GM19324 (cell line): ENCODE data around the gene CD52.
"Not testable (repeated sequence)": the region's sequence is repeated elsewhere in the genome, so short reads cannot be mapped to it uniquely, and the experiment has no call there.

Experiments used
- ATAC-seq: cut with Tn5 transposase; IDR thresholded peaks from one replicate; pipeline ENCODE4 v1.9.1; 2021; ENCODE audit warnings: mild to moderate bottlenecking, moderate library complexity; ENCODE audit not compliant: unreplicated experiment, low FRiP score

Gene CD52

DNA sequence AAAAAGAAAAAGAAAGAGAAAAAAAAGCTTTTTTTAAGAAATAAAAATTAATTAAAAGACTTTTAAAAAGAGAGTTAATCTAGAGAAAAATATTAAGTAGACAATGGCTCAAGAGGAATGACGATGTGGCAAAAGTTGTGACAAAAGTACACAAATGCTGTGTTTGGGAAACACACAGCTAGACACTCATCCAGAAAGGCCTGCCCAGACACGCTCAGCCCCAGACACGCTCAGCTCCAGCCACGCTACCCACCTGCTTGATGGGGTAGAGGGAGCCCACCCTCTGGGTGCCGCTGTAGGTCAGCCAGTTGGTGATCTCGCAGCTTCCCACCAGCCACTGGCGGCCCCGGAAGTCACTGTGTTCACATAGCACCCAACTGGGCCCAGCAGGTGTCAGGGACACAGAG, 10.2 kb downstream of the CD52 start:
- no peak for ATAC-seq

DNA sequence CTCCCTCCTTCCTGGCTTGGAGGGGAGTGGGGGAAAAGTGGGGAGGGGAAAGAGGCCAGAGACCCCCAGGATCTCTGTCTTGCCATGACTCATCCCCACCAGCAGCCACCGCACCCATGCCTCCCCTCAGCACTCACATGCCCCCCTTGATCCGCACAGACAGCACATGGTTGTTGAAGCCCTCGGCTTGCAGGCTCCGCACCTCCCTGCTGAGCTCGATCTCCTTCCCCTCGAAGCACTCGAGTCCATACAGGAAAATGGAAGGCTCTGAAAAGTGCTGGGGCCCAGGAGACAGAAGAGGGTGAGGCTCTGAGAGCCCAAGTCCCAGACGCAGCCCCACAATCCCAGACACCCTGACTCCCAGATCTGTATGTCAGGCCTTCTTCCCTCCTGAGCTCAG, 10.8 kb downstream of the CD52 start:
- no peak for ATAC-seq

DNA sequence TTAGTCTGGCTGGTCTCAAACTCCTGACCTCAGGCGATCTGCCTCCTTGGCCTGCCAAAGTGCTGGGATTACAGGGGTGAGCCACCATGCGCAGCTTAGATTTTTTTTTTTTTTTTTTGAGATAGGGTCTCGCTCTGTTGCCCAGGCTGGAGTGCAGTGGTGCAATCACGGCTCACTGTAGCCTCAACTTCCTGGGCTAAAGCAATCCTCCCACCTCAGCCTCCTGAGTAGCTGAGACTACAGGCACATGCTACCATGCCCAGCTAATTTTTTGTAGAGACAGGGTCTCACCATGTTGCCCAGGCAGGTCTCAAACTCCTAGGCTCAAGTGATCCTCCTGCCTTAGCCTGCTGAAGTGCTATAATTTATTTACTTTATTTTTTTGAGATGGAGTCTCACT, 11.6 kb downstream of the CD52 start:
- not testable (repeated sequence) for ATAC-seq

DNA sequence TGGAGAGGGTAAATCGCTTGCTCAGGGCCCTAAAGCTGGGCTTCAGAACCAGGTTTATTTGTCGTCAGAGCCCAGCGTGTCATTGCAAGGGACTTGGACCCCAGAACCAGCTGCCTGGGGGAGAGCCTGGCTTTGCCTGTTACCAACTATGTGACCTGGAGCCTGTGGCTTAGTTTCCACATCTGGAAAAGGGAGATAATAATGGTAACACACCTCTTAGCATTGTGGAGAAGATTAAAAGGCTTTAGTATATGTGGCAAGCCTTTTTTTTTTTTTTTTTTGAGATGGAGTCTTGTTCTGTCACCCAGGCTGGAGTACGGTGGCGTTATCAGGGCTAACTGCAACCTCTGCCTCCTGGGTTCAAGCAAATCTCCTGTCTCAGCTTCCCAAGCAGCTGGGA, 12.5 kb downstream of the CD52 start:
- ATAC-seq: no peak

DNA sequence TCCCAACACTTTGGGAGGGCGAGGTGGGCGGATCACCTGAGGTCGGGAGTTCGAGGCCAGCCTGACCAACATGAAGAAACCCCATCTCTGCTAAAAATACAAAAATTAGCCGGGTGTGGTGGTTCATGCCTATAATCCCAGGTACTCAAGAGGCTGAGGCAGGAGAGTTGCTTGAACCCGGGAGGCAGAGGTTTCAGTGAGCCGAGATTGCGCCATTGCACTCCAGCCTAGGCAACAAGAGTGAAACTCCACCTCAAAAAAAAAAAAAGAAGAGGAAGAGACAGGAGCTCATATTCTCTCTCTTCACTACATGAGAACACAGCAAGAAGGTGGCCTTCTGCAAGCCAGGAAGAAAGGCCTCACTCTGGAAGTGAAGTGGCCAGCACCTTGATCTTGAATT, 15.6 kb downstream of the CD52 start:
- ATAC-seq: not testable (repeated sequence)

DNA sequence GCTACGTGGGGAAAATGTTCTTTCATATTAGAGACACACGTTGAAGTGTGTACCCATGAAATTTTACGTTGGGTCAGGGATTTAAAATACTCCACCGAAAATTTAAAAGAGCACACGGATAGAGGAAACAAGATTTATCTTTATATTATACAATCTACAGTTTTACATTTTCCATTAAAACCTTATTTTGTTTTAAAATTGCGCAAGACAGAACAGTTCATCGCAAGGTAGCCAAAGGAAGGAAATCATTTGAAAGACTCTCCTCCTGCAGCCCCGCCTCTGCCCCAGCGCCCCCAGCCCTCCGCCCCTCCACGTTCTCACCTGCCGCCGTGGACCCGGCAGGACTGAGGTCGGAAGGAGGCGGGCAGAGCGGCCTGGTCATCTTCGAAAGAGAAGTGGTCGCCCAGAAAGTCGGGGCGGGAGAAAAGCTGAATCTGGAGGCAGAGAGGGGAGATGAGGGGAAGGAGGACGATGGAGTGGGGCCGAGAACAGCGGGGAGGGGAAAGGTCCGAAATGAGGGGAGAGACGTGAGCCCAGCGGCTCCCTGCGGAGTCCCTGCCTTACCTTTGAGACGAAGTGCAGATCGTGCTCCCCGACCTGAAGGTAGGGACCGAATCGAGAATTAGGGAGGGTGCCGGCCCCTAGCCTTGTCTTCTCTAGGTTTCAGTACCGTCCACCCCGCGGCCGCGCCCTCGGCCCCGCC, 18.2 kb downstream of the CD52 start:
- no peak for ATAC-seq

DNA sequence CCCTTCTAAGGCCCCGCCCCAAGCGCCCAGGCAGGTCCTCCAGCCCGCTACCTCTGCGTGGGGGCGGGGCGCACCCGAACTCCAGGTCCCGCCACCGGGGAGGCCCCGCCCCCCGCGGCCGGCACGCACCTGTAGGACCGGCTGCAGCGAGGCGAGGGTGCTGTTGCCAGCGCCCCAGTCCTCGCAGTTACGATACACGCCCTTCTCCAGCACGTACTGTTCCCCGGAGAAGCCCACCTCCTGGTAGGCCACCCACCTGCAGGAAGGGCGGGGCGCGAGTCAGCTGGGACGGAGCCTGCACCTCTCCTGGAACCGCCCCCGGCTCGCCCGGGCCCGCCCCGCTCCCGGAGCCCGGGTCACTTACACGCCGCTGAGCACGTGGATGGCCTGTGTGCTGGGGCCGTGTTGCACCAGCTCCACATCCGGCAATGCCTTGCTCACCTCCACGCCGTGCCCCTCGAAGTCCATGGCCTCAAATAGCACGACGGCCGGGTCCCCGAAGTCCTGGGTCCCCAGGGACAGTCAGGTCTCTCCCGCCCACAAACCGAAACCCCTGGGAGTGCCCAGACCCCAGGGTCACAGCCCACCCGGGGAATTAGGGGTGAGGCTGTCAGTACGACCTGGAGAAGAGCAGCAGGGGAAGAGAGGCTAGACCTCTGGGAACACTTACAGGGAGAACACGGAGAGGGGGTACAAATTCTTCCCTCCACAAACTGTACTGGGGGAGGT, 18.9 kb downstream of the CD52 start:
- peak; percentile 61 for ATAC-seq

DNA sequence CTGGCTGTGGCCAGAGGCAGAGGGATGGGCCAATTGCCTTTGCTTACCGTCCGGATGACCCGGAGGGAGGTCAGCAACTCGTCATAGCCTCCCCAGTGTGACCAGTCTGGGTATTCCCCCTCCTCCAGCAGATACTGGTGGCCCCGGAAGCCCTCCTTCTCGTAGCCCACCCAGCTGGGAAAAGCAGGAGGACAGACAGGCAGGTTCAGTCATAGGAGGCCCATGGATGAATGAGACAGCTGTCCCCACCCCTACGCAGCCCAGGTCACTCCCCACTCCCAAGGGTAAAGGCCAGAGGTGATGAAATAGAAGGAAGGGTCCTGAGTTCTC, 19.4 kb downstream of the CD52 start:
- no peak for ATAC-seq

DNA sequence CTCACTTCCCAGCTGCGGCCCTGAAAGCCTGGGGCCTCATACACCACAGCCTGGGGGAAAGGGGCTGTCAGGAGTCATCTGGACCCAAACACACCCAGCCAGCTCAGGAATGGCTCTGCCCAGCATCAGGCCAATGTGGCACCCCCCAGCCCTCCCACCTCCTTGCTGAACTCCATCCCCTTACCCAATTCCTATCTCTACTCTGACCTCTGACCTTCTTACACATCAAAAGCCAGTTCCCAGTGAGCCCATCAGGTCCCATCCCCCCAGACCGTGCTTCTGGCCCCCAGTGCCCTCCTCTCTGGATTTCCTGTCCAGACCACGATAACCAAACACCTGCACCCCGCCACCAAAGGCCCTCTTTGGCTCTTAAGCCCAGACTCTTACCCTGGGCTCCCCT, 19.9 kb downstream of the CD52 start:
- no peak for ATAC-seq

DNA sequence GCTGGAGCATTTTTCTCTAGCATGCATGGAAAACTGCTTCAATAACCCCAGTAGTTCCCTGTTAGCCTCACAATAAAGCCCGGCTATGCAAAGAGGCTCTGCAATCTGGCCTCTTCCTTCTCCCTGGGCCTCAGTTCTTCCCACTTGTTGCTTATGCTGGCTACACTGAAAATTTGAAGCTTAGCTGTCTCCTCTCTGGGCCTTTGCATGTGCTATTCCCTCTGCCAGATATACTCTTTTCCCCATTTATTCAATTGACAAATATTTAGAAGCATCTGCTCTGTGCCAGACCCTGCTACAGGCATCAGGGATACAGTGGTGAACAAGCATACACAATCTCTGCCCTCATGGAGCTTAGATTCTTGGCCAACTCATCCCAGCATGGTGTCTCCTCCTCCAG, 20.9 kb downstream of the CD52 start:
- no peak for ATAC-seq

DNA sequence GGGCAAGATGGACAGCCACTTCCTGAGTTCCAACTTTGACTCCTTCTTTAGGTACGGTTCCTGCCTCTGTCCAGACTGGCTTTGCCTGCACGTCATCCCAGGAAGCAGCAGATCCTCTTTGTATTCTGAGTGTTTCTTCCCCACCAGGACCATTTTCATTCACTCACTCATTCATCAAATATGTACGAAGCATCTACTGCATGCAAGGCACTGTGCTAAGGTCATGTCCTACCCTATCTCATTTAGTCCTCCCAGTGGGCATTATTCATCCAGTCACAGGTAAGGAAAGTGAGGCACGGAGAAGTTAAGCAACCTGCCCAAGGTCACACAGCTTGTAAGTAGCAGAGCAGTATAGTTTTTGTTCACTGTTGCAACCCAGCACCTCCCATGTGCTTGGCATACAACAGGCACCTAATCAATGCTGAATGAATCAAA, 22.3 kb downstream of the CD52 start:
- no peak for ATAC-seq

DNA sequence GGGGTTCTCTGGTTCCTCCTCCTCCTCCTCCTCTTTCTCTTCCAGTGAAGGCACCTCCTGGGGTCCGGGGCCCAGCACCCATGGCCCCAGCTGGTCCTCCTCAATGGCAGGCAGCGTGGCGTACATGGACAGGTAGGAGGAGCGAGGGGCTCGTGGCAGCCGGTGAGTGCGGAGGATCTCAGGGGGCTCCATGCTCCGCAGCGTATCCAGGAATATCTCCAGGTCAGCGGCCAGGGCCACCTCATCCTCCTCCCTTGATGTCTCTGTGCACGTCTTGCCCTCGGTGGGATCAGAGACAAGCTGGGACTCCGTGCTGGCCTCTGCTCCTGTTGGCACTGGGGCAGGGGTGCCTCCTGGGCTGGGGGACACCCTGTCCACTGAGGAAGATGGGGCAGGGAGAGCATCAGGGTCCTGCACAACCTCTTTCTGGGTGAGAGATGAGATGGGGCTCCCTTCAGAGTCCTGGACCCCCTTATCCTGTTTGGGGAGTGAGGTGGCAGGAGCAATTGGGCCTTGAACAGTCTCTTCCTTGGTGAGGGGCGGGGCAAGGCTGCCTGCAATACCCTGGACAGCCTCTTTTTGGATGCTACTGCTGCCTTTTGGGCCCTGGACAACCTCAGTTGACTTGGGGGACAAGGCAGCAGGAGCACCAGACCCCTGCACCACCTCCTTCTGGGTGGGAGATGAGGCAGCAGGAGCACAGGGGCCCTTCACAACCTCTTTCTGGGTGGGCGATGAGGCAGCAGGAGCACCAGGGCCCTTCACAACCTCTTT, 26.6 kb downstream of the CD52 start:
- ATAC-seq: no peak

DNA sequence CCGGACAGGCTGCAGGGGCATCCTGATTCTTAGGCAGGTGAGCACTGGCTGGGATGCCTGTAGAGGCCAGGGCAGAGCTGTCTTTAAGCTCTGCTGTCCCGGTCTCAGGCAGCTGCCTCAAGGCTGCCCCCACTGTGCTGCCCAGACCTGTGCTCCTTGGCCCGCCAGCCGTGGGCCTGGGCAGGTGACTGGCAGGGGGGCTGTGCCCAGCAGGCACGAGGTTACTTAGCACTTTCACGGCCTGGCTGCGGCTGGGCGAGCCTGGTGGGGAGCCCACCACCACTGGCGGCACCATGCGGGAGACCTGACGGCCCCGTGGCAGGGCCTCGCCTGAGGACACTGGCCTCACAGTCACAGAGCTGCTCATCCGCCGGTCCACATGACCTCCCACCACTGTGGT, 28.0 kb downstream of the CD52 start:
- ATAC-seq: no peak

DNA sequence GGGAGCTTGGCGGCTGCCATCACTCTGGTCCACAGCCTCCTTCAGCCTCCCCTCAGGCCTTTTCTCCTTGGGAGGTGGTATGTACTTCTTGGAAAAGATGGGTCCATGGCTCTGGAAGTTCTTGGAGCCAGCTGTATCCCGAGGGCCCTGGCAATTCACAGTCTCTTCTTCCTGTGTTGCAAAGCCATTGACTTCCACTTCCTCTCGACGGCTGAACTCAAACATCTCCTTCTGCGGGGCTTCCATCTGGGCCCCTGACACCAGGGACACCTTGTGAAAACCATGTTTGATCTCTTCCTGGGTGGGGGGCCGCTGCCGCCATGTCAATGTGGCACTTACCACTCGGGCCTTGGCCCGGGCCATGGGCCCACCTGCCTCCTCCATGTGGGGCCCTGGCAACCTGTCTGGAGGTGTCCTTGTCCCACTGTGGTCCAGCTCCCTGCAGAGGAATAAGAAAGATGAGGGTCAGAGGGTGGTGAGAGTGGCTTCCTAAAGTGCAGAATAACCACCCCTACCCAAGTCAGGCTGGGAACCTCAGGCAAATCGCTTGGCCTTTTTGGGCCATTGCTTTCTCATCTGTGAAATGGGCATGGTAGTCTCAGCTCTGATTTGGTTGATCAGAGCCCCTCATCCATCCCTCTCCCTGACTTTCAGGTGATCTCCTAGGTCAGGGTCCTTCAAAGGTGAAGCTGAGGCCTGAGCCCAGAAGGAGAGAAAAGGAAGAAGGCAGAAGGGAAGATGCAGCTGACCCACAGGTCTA, 28.7 kb downstream of the CD52 start:
- ATAC-seq: no peak

DNA sequence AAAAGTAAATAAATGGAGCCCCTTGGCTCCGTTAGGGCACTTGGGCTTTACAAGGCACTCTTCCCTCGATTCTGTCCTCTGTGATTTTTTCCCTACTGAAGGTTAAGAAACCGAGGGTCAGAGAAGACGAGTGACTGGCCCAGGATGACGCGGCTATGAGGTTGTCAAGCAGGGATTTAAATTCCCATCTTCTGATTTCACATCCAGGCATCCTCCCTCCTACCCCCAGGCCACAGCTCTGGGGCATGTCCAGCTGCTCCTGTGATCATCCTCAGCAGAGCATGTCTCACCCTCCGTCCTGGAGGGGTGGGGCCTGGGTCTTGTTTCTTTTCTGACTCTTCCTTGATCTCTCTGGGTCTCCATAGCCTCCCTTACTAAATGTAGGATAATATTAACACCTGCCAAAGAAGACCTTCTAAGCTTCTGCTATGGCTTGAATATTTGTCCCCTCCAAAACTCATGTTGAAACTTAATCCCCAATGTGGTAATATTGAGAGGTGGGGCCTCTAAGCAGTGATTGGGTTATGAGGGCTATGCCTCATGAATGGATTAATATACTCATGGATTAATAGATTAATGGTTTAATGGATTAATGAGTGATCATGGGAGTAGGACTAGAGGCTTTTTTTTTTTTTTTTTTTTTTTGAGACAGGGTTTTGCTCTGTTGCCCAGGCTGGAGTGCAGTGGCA, 31.6 kb downstream of the CD52 start:
- no peak for ATAC-seq

DNA sequence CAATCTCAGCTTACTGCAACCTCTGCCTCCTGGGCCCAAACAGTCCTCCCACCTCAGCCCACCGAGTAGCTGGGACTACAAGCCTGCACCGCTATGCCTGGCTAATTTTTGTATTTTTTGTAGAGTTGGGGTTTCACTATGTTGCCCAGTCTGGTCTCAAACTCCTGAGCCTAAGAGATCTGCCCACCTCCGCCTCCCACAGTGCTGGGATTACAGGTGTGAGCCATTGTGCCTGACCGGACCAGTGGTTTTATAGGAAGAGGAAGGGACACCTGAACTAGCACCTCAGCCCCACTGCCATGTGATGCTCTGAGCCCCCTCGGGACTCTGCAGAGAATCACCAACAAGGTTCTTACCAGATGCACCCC, 32.1 kb downstream of the CD52 start:
- ATAC-seq: no peak

DNA sequence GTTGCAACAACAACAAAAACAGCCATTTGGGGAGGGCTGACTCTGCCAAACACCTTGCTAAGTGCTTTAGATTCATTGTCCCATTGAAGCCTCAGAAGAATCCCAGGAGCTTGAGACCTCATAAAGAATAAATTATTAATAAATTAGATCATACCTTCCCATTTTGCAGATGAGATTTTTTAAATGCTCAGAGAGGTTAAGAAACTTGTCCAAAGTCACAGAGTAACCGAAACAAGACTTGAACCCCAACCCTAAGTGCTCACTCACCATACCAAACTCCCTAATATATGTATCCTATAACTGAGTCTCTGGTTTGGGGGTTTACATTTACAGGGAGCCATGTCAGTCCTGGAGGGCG, 32.6 kb downstream of the CD52 start:
- ATAC-seq: no peak

DNA sequence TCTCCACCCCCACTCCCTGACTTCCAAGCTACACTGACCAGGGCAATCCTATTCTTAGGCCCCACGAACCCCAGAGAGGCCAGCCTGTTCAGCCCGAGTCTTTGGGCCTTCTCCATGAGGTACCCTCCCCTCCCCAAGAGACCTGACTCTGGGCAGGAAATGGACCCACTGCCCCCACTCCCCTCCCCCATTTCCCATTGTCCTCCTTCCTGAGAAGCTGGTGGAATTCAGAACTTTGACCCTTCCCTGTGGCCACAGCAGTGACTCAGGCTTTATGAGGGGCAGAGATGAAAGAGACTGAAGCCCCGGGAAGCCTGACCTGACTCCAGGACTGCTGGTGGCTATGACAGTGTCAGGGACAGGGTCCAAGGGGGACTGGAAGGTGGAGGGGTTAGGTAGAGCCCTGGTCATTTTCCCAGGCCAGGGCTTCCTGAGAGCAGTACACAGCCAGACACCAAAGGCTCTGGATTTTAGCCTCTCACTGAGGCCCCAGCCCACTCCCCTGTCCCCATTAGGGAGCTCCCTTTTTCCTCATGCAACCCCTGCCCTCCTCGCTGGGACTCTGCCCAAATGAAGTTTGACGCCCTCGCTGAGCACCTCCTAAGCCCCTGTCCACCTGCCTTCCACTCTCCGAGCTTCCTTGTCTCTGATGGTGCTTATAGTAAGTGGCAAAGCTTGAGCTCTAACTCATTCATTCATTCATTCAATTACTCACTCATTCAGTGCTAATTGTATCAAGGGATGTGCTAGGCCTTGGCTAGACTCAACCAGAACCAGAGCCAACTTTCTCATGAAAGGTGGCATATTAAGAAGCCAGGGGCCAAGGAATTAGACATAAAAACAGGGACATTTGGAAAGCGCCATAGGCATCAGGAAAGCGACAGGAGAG, 33.2 kb downstream of the CD52 start:
- ATAC-seq: no peak

DNA sequence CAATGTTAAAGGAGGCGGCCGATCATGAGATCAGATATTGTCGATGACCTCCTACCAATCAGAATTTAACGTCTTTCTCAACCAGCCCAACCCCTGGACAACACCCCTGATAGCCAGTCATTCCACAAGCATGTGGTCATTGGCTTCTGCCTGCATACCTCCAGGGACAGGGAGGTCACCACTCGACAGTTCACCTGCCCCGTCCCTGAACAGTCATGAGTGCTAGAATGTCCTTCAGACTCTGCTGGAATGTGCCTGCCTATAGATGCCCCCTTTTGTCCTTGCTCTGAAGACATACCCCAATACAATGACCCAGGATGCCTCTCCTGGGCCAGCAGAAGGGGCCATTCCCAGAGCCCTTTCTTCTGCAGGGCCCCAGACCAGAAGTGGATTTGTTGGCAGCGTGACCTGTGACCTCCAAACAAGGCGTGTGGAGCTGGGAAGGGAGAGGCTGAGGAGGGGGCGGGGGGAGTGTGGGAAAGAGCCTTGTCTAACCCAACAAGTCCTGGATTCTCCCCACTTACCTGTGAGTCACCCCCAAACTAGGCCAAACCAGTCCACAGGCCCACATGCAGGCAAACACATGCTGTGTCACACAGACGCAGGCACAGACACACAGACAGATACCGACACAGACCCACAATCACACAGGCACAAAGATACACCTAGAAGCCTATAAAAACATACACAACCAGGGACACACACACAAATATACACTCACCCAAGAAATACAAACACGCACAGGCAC, 34.0 kb downstream of the CD52 start:
- ATAC-seq: no peak
